ENCODE measurements around the gene BCAS3. TPM values are rescaled to one million over a fixed set of nuclear protein-coding genes. Genes with fewer than 3 reads are reported as not detected.

BCAS3 gene
- total and polyA plus RNA-seq, 4 donors = 5.8 to 24.6 (median 10.1) TPM

DNA sequence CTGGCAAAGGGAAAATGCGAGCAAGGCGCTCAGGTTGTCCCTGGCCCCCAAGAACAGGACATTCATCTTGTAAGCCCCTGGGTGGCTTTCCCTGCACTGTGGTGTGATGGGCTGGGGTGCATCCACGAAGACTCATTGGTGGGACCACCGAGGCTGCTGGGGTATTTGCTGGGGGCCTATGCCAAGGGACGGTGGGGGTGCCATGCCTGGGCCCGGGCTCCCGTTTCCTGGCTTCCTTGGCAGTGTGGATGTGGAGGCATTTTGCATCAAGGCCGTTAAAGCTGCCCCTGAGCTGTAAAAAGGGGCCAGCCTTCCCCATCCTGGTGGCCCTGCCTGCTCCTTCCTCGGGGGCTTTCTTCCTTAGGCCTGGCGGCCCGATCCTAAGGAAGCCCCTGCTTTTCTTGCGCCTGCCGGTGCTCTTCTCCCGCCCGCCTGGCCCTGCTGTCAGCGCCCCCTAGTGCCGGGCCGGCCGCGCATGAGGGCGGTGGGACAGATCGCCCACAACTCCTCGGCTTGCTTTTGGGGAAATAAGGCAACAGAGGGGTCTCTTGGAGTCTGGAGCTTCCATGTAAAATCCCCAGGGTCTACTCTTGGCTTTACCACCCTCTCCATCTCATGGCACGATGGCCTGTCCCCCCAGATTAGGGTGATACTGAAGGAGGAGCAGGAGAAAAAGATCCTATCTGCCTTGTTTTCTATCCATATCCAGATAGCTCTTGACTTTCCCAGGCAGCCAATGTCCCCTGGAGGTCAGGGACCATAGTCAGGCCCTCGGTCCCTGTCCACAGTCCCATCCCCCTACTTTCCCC lies 712.2 kb downstream of the BCAS3 start:
- H3K9ac ChIP-seq (ENCODE audit: low read depth in 1 of 2, low read length in 2 of 2) = no peak overlapping the region
- WGBS = 24% methylated on average over 25 of the region's 25 CpGs
- TF ChIP-seq RAD21 (IDR thresholded peaks at IDR 0.05) (peak; percentile 82 to 90), TAF1 (conservative IDR thresholded peaks at IDR 0.05) (no peak)
- TF ChIP-seq, protein P1, sequence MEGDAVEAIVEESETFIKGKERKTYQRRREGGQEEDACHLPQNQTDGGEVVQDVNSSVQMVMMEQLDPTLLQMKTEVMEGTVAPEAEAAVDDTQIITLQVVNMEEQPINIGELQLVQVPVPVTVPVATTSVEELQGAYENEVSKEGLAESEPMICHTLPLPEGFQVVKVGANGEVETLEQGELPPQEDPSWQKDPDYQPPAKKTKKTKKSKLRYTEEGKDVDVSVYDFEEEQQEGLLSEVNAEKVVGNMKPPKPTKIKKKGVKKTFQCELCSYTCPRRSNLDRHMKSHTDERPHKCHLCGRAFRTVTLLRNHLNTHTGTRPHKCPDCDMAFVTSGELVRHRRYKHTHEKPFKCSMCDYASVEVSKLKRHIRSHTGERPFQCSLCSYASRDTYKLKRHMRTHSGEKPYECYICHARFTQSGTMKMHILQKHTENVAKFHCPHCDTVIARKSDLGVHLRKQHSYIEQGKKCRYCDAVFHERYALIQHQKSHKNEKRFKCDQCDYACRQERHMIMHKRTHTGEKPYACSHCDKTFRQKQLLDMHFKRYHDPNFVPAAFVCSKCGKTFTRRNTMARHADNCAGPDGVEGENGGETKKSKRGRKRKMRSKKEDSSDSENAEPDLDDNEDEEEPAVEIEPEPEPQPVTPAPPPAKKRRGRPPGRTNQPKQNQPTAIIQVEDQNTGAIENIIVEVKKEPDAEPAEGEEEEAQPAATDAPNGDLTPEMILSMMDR (IDR thresholded peaks at IDR 0.05; ENCODE audit: low read depth, low read length, missing input control) = peak; percentile 55
- H3K4me1 ChIP-seq (ENCODE audit: control insufficient read depth in 4 of 4, insufficient read depth in 4 of 4, low read length in 3 of 4) = peaks cover 0 to 4% (median 1%) of the 10 kb centered on the region in 4 donors
- peak; percentile 68 for DNase-seq (ENCODE audit: low spot score)
- H3K27ac ChIP-seq (ENCODE audit: low read depth in 1 of 2, low read length in 2 of 2) = no peak overlapping the region
- H3K27me3 ChIP-seq (ENCODE audit: control insufficient read depth in 4 of 4, insufficient read depth in 4 of 4, low read length in 3 of 4) = peaks cover 0 to 2% (median 0%) of the 10 kb centered on the region in 4 donors
- H3K9me3 ChIP-seq (ENCODE audit: control insufficient read depth in 4 of 4, low read length in 3 of 4) = no peaks in the 10 kb centered on the region
- no peaks in the 10 kb centered on the region for H3K36me3 ChIP-seq (ENCODE audit: control insufficient read depth in 4 of 4, insufficient read depth in 3 of 4, low read depth in 1 of 4, low read length in 3 of 4)
- no peak overlapping the region for H3K4me3 ChIP-seq (ENCODE audit: low read depth in 1 of 3, low read length in 3 of 3)

DNA sequence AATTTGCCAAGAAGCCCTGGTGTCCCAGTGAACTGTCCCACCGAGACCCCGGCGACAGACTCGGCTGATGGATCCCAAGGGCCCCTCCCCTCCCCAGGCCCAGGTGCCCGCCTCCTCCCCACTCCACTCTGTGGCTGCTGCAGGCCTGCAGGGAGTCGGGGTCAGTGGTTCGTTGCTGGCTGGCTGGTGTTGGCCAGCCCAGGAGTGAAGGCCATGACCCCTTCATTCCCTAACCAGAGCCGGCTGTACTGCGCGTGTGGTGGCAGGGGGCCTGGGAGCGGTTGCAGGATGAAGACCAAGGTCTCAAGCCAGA lies 712.8 kb downstream of the BCAS3 start:
- Histone ChIP-seq H3K9me3 (ENCODE audit: control insufficient read depth in 4 of 4, low read length in 3 of 4) (no peaks in the 10 kb centered on the region), H3K4me1 (ENCODE audit: control insufficient read depth in 4 of 4, insufficient read depth in 4 of 4, low read length in 3 of 4) (peaks cover 0 to 4% (median 1%) of the 10 kb centered on the region in 4 donors), H3K36me3 (ENCODE audit: control insufficient read depth in 4 of 4, insufficient read depth in 3 of 4, low read depth in 1 of 4, low read length in 3 of 4) (no peaks in the 10 kb centered on the region), H3K9ac (ENCODE audit: low read depth in 1 of 2, low read length in 2 of 2) (no peak overlapping the region), H3K27ac (ENCODE audit: low read depth in 1 of 2, low read length in 2 of 2) (no peak overlapping the region), H3K27me3 (ENCODE audit: control insufficient read depth in 4 of 4, insufficient read depth in 4 of 4, low read length in 3 of 4) (peaks cover 0 to 2% (median 0%) of the 10 kb centered on the region in 4 donors), H3K4me3 (ENCODE audit: low read depth in 1 of 3, low read length in 3 of 3) (no peak overlapping the region)
- WGBS = 79% methylated on average over 11 of the region's 11 CpGs
- no peak for TF ChIP-seq GABPA (IDR thresholded peaks at IDR 0.05 in 1 of 2, conservative IDR thresholded peaks at IDR 0.05 in 1 of 2)
- TF ChIP-seq EGR1 (IDR thresholded peaks at IDR 0.05; ENCODE audit: low read depth in 2 of 2) = no peak
- no peak for TF ChIP-seq TAF1 (conservative IDR thresholded peaks at IDR 0.05)
- no peak for TF ChIP-seq RAD21 (IDR thresholded peaks at IDR 0.05)
- no peak for TF ChIP-seq FOXA2 (IDR thresholded peaks at IDR 0.05)
- no peak for TF ChIP-seq FOXA1 (IDR thresholded peaks at IDR 0.05)
- TF ChIP-seq JUND (IDR thresholded peaks at IDR 0.05) = no peak
- DNase-seq (ENCODE audit: low spot score) = no peak

DNA sequence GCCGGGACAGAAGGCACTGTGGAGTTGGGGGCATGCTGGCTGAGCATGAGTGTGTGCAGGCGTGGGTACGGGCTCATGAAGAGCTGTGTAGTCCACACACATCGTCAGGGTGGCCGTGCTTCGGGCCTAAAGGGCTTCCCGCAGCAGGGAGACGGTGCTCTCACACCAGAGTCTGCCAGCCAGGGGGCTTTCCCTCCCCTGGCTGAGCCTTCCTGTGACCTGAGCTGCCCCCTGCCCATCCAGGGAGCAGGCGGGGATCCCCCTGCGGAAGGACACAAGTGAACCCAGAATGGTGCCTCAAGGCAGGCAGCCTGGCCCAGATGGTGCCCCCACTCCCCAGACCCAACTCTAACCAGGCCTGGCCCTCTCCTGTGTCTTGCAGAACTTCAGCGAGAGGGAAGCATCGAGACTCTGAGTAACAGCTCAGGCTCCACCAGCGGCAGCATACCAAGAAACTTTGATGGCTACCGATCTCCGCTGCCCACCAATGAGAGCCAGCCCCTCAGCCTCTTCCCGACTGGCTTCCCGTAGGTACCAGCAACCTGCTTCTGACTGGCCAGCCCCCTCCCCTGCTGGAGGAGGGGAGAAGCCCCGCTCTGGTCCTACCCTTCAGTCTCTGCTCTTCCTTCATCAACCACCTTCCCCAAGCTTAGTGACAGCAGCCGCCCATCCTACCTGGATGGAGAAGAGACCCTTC lies 714.1 kb downstream of the BCAS3 start:
- Histone ChIP-seq H3K9me3 (ENCODE audit: control insufficient read depth in 4 of 4, low read length in 3 of 4) (no peaks in the 10 kb centered on the region), H3K27ac (ENCODE audit: low read depth in 1 of 2, low read length in 2 of 2) (no peak overlapping the region), H3K27me3 (ENCODE audit: control insufficient read depth in 4 of 4, insufficient read depth in 4 of 4, low read length in 3 of 4) (peaks cover 0 to 2% (median 0%) of the 10 kb centered on the region in 4 donors), H3K9ac (ENCODE audit: low read depth in 1 of 2, low read length in 2 of 2) (no peak overlapping the region), H3K4me1 (ENCODE audit: control insufficient read depth in 4 of 4, insufficient read depth in 4 of 4, low read length in 3 of 4) (peaks cover 0 to 7% (median 3%) of the 10 kb centered on the region in 4 donors), H3K36me3 (ENCODE audit: control insufficient read depth in 4 of 4, insufficient read depth in 3 of 4, low read depth in 1 of 4, low read length in 3 of 4) (no peaks in the 10 kb centered on the region), H3K4me3 (ENCODE audit: low read depth in 1 of 3, low read length in 3 of 3) (no peak overlapping the region)
- TF ChIP-seq TAF1 (conservative IDR thresholded peaks at IDR 0.05) (no peak), NR2F2 (IDR thresholded peaks at IDR 0.05) (no peak), JUND (IDR thresholded peaks at IDR 0.05) (no peak), GABPA (IDR thresholded peaks at IDR 0.05 in 1 of 2, conservative IDR thresholded peaks at IDR 0.05 in 1 of 2) (no peak), YY1 (IDR thresholded peaks at IDR 0.05) (no peak), FOXA2 (IDR thresholded peaks at IDR 0.05) (no peak), EGR1 (IDR thresholded peaks at IDR 0.05; ENCODE audit: low read depth in 2 of 2) (no peak), RAD21 (IDR thresholded peaks at IDR 0.05) (no peak)
- TF ChIP-seq, protein P2, sequence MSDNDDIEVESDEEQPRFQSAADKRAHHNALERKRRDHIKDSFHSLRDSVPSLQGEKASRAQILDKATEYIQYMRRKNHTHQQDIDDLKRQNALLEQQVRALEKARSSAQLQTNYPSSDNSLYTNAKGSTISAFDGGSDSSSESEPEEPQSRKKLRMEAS (IDR thresholded peaks at IDR 0.05) = no peak
- TF ChIP-seq, protein P3, sequence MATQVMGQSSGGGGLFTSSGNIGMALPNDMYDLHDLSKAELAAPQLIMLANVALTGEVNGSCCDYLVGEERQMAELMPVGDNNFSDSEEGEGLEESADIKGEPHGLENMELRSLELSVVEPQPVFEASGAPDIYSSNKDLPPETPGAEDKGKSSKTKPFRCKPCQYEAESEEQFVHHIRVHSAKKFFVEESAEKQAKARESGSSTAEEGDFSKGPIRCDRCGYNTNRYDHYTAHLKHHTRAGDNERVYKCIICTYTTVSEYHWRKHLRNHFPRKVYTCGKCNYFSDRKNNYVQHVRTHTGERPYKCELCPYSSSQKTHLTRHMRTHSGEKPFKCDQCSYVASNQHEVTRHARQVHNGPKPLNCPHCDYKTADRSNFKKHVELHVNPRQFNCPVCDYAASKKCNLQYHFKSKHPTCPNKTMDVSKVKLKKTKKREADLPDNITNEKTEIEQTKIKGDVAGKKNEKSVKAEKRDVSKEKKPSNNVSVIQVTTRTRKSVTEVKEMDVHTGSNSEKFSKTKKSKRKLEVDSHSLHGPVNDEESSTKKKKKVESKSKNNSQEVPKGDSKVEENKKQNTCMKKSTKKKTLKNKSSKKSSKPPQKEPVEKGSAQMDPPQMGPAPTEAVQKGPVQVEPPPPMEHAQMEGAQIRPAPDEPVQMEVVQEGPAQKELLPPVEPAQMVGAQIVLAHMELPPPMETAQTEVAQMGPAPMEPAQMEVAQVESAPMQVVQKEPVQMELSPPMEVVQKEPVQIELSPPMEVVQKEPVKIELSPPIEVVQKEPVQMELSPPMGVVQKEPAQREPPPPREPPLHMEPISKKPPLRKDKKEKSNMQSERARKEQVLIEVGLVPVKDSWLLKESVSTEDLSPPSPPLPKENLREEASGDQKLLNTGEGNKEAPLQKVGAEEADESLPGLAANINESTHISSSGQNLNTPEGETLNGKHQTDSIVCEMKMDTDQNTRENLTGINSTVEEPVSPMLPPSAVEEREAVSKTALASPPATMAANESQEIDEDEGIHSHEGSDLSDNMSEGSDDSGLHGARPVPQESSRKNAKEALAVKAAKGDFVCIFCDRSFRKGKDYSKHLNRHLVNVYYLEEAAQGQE (IDR thresholded peaks at IDR 0.05) = no peak
- TF ChIP-seq, protein P1 (IDR thresholded peaks at IDR 0.05; ENCODE audit: low read depth, low read length, missing input control) = no peak
- no peak for DNase-seq (ENCODE audit: low spot score)
- 94% methylated on average over 19 of the region's 19 CpGs for WGBS
